ENCODE results near the gene TM9SF2.

TM9SF2 gene

DNA sequence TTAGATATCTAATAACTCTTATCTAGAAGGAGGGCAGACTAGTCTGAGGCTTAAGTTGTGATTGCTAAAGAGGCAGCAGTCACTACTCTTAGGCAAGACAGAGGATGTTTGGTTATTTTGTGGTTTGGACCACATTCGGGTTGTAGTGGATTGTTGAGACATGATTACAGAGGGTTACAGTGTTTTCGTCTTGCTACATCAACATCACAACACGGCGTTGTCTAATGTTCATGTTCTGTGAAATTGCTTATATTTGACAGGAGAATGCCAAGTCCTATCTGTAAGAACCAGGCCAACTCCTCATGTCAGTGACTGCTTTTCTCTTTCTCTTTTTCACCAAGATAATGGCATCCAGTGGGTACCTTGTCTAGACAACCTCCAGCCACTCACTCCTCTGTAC lies 16.8 kb upstream of the TM9SF2 start:
- no peak for TF ChIP-seq CTCF (IDR thresholded peaks at IDR 0.05)

DNA sequence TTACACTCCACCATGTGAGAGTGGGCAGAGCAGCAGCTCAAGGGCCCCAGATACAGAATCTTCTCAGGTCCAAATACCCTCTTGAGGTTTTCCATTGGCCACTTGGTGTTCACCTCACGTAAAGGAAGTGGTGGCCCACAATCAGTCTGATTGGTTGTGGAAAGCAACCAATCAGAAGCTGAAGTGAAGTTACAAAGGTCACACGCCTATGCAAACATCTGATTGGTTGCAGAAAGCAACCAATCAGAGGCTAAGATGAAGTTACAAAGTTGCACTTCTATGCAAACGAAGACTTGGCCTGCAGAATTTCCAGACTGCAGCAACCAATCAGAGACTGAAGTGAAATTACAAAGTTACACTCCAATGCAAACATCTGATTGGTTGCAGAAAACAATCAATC lies 14.3 kb upstream of the TM9SF2 start:
- no peak for TF ChIP-seq CTCF (IDR thresholded peaks at IDR 0.05)

GRCh38 chr13:99489028-99489427 lies 12.2 kb upstream of the TM9SF2 start:
- no peak for TF ChIP-seq CTCF (IDR thresholded peaks at IDR 0.05)

DNA sequence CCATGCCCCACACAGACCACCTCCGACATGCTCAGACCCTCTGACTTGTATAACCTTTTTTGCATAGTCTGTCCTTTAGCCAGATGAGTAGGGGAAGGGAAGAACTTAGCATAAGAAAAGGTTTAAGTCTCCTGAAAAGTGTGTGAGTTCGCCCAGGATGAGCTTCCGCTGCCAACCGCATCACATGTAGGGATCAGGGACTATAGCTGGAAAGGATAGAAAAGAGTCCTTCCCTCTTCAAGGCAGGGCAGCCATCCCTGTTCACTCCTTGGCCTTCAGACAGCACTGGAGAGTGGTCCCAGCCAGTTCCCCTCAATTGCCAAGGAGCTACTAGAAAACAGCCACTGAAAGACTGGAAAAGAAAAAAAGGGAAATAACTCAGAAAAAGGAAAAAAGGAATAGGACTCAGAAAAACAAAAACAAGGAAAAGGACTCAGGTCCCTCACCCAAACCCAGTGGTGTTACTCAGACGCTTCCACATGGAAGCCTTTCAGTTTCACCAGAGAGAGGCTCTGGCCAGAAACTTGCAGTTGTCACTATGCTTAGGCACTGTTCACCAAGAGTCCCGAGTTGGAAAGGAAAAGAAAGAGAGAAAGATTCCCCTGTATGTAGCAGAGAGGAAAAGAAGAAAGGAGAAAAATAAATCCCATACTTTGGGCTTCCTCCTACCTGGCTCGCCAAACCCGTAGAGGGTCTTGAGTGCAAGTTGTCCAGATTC lies 5.6 kb upstream of the TM9SF2 start:
- TF ChIP-seq CTCF (IDR thresholded peaks at IDR 0.05), result no peak

DNA sequence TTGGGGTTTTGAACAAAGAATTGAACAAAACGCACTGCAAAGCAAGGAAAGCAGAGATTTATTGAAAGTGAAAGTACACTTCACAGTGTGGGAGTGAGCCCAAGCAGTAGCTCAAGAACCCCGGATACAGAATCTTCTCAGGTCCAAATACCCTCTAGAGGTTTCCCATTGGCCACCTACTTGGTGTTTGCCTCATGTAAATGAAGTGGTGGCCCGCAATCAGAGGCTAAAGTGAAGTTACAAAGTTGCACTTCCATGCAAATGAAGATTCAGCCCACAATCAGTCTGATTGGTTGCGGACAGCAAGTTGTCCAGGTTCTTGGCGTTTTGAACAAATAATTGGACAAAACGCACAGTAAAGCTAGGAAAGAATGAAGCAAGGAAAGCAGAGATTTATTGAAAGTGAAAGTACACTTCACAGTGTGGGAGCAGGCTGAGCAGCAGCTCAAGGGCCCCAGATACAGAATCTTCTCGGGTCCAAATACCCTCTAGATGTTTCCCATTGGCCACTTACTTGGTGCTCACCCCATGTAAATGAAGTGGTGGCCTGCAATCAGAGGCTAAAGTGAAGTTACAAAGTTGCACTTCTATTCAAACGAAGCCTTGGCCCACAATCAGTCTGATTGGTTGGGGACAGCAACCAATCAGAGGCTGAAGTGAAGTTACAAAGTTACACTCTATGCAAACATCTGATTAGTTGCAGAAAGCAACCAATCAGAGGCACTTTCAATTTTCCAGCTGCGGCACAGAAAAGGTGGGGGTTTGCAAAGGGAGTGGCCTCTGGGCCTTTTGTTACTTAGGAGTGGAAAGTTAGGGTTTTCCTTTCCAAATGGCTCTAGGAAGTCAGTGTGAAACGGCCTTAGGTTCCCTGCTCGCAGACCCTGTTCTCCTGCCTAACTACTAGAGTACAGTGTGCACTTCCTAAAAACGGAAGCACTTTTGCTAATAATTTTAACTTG lies 4.8 kb upstream of the TM9SF2 start:
- no peak for TF ChIP-seq CTCF (IDR thresholded peaks at IDR 0.05)

GRCh38 chr13:99498171-99499161 lies 2.8 kb upstream of the TM9SF2 start:
- TF ChIP-seq CTCF (IDR thresholded peaks at IDR 0.05), result no peak

- TF ChIP-seq CTCF (IDR thresholded peaks at IDR 0.05), result no peak
Observed at GRCh38 chr13:99500839-99501183, 461 bp upstream of the TM9SF2 start.
